ENCODE results near the gene BOD1L1.

BOD1L1 gene

DNA sequence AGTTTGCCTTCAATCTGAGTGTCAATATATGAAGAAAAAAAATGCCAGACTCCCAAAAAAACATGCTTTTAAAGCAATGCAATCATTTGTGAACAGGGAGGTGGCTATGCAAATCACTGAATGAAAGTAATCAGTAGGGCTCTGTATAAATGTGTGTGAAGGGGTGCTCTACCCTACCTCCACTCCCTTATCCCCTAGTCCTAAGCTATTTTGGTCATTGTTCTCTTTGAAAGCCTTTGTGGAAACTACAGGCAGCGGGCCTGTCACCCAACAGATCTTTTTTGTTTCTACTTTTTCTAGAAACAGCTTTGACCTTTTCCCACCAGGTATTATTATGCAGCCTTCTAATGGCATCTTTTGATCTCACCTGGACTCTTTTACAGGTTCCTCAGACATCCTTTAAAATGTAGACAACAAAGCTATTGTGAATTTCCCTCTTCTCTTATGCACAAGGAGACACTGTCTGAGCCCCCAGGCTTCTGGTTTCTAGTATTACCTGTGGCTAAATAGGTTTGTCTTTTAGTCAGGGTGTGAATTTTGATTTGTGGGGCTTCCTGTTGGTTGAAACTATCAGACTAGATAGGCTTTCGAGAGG, 9.2 kb downstream of the BOD1L1 start:
- H3K4me3 ChIP-seq (ENCODE audit: low read depth, low read length) = no peak overlapping the region
- TF ChIP-seq, protein P1, sequence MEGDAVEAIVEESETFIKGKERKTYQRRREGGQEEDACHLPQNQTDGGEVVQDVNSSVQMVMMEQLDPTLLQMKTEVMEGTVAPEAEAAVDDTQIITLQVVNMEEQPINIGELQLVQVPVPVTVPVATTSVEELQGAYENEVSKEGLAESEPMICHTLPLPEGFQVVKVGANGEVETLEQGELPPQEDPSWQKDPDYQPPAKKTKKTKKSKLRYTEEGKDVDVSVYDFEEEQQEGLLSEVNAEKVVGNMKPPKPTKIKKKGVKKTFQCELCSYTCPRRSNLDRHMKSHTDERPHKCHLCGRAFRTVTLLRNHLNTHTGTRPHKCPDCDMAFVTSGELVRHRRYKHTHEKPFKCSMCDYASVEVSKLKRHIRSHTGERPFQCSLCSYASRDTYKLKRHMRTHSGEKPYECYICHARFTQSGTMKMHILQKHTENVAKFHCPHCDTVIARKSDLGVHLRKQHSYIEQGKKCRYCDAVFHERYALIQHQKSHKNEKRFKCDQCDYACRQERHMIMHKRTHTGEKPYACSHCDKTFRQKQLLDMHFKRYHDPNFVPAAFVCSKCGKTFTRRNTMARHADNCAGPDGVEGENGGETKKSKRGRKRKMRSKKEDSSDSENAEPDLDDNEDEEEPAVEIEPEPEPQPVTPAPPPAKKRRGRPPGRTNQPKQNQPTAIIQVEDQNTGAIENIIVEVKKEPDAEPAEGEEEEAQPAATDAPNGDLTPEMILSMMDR (IDR thresholded peaks at IDR 0.05; ENCODE audit: low read depth, low read length) = no peak

DNA sequence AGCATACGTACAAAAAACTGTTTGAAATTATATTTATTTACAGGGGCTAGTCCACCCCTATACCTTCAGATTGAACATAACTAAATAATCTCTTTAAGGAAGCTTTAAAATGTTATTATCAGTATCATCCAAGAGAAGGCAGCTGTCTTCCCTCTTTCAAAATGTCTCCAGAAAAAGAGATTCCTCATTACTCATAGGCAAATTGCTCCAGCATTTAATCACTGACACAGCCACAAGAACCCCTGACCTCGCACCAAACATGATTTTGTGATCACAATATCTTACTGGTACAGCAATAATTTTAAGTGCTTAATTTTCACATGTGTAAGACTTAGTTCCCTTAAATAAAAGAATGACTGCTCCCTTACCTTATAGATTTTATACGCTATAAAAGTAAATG, 9.7 kb downstream of the BOD1L1 start:
- H3K4me3 ChIP-seq (ENCODE audit: low read depth, low read length) = no peak overlapping the region
- TF ChIP-seq, protein P1 (IDR thresholded peaks at IDR 0.05; ENCODE audit: low read depth, low read length) = no peak

DNA sequence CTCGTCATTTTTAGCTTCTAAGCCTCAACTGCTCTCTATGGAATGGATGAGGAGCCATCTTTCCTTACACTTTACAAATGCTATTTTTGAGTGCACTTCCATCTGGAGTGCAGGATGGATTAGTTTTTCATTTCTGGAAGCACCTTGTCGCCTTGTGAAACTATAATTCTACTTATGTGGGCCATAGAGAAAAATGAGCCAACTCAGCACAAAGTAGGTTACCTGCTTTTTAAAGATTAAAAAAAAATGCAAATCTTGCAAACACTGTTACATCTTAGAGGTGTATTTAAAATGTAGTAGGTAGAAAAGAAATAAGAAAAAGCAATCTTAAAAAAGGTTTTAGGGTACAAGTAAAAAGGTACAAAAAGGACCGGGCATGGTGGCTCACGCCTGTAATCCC, 10.9 kb downstream of the BOD1L1 start:
- no peak overlapping the region for H3K4me3 ChIP-seq (ENCODE audit: low read depth, low read length)
- TF ChIP-seq, protein P1 (IDR thresholded peaks at IDR 0.05; ENCODE audit: low read depth, low read length) = no peak

DNA sequence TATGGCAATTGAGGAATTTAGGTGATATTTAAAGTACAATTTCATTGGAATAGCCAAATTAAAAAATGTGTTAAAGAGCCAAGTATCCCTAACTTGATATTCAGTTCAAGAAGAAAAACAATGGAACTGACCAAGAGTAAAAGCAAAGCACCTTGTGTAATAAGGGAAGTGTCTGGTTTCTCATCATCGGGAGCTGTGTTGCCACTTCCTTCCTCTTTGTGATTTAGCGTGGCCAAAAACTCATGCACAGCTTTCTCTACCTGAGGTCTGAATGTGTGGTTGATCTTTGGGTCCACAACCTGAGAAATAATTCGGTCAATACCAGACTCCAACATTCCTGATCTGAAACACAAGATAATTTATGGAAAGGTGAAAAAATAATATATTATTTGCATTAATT, 12.4 kb downstream of the BOD1L1 start:
- H3K4me3 ChIP-seq (ENCODE audit: low read depth, low read length) = no peak overlapping the region
- TF ChIP-seq, protein P1 (IDR thresholded peaks at IDR 0.05; ENCODE audit: low read depth, low read length) = no peak

DNA sequence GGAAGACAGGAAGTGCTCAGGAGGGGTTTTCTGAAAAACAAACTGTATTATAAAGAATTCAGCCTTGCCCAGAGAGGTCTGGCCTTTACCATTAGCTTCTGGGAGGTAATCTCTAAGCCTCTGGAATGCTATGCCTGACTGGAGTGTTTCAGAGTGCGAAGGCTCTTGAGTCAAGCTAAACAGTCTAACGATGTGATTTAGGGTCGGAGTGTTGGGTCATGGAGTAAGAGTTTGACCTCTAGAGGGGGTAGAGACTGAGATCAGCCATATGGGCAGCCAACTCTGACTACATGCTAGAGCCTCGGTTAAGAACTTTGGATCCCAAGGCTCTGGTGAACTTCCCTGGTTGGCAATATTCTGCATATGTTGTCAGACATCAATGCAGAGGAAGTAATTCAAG, 15.0 kb downstream of the BOD1L1 start:
- TF ChIP-seq, protein P1 (IDR thresholded peaks at IDR 0.05; ENCODE audit: low read depth, low read length) = no peak
- H3K4me3 ChIP-seq (ENCODE audit: low read depth, low read length) = no peak overlapping the region

DNA sequence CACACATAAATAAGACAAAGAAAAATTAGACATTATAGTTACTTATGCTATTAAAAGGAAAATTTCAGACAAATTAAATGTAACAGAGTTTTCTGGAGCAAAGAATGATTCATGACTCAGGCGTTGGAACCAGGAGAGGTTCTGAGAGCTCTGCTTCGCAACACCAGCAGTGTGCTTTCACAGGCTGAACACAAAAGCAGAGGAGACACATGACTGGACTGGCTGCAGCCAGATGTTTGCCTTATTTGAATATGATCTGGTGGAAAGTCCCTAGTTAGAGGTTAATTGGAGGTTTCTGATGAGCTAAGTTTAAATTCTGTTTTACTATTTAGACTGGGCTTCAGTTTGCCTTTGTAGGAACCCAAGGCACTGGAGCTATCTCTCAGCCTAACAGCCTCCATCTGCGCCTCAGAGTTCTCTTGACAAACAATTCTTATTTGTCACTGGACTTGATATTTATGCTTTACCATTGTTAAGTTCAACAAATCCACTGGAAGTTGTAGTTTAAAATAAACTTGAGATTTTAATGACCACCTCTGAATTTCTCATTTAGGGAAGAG, 16.2 kb downstream of the BOD1L1 start:
- no peak overlapping the region for H3K4me3 ChIP-seq (ENCODE audit: low read depth, low read length)
- TF ChIP-seq, protein P1 (IDR thresholded peaks at IDR 0.05; ENCODE audit: low read depth, low read length) = no peak

DNA sequence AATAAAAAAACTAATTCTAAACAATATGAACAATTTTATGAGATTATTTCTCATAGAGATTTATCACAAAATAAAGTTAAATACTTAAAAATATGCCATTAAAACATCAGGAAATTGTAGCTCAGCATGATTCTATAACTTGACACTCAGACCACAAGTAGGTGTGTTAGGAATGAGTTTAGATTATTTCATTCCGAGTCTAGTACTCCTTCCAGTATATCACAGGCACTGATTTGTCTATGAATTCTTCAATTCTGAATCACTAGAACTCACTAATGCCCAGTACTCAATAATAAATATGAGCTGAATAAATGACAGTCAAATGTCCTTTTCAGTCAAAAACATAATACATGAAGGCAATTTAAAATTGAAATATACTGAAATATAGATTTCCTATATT, 22.2 kb downstream of the BOD1L1 start:
- TF ChIP-seq, protein P1 (IDR thresholded peaks at IDR 0.05; ENCODE audit: low read depth, low read length) = no peak
- no peak overlapping the region for H3K4me3 ChIP-seq (ENCODE audit: low read depth, low read length)
